Liver (tissue), 9 donors: ENCODE measurements around the gene ADCY2. TPM values are rescaled to one million over a fixed set of nuclear protein-coding genes. Genes with fewer than 3 reads are reported as not detected.

Source experiments
- DNase-seq: peaks from one replicate; pipeline ENCODE4 v3.0.0-alpha.2; 2017; ENCODE audit warnings: low spot score
- H3K27ac ChIP-seq, 2 donors: one replicate each; pipeline ENCODE4 v1.7.0; 2013; ENCODE audit warnings: inconsistent platforms in 2 of 2, low read length in 2 of 2, control low read depth in 1 of 2, low read depth in 1 of 2, mild to moderate bottlenecking in 1 of 2
- H3K27me3 ChIP-seq, 4 donors: one replicate each; pipeline versions ENCODE4 v1.6.1 to v1.7.0; 2013; ENCODE audit warnings: low read length in 3 of 4, inconsistent platforms in 1 of 4, mild to moderate bottlenecking in 1 of 4, moderate library complexity in 1 of 4; ENCODE audit not compliant: control insufficient read depth in 4 of 4, insufficient read depth in 4 of 4
- H3K36me3 ChIP-seq, 4 donors: one replicate each; pipeline versions ENCODE4 v1.6.1 to v1.7.0; 2013; ENCODE audit warnings: low read length in 3 of 4, mild to moderate bottlenecking in 3 of 4, low read depth in 1 of 4, moderate library complexity in 1 of 4; ENCODE audit not compliant: control insufficient read depth in 4 of 4, insufficient read depth in 3 of 4
- H3K4me1 ChIP-seq, 4 donors: one replicate each; pipeline versions ENCODE4 v1.6.1 to v1.7.0; 2013; ENCODE audit warnings: low read length in 3 of 4, mild to moderate bottlenecking in 3 of 4, moderate library complexity in 1 of 4; ENCODE audit not compliant: control insufficient read depth in 4 of 4, insufficient read depth in 4 of 4
- H3K4me3 ChIP-seq, 3 donors: one replicate each; pipeline versions ENCODE4 v1.6.1 to v1.7.0; 2013; ENCODE audit warnings: low read length in 3 of 3, control low read depth in 1 of 3, low read depth in 1 of 3, mild to moderate bottlenecking in 1 of 3
- H3K9ac ChIP-seq, 2 donors: one replicate each; pipeline ENCODE4 v1.7.0; 2013; ENCODE audit warnings: low read length in 2 of 2, mild to moderate bottlenecking in 2 of 2, moderate library complexity in 2 of 2, control low read depth in 1 of 2, low read depth in 1 of 2
- H3K9me3 ChIP-seq, 4 donors: one replicate each; pipeline versions ENCODE4 v1.6.1 to v1.7.0; 2013; ENCODE audit warnings: low read length in 3 of 4; ENCODE audit not compliant: control insufficient read depth in 4 of 4
- EGR1 ChIP-seq, 2 donors: IDR thresholded peaks; 2 replicates each; pipeline ENCODE4 v1.6.1; 2016 to 2018; ENCODE audit warnings: antibody characterized with exemption in 2 of 2, low read depth in 2 of 2
- FOXA1 ChIP-seq: IDR thresholded peaks from 2 replicates; pipeline ENCODE4 v1.6.1; 2016; ENCODE audit warnings: antibody characterized with exemption
- GABPA ChIP-seq, 2 donors: IDR thresholded peaks in 1 of 2; conservative IDR thresholded peaks in 1 of 2; 2 replicates each; pipeline ENCODE4 v1.6.1; 2016; ENCODE audit warnings: antibody characterized with exemption in 2 of 2, mild to moderate bottlenecking in 1 of 2, moderate library complexity in 1 of 2
- HNF4A ChIP-seq, 2 donors: conservative IDR thresholded peaks; 2 replicates each; pipeline ENCODE4 v1.6.1; 2016; ENCODE audit warnings: antibody characterized with exemption in 2 of 2, mild to moderate bottlenecking in 2 of 2
- HNF4G ChIP-seq: IDR thresholded peaks from 2 replicates; pipeline ENCODE4 v1.6.1; 2016; ENCODE audit warnings: antibody characterized with exemption
- NR2F2 ChIP-seq: IDR thresholded peaks from 2 replicates; pipeline ENCODE4 v1.6.1; 2016; ENCODE audit warnings: antibody characterized with exemption
- RAD21 ChIP-seq, 2 donors: IDR thresholded peaks; 2 replicates each; pipeline ENCODE4 v1.6.1; 2016; ENCODE audit warnings: antibody characterized with exemption in 2 of 2, mild to moderate bottlenecking in 2 of 2
- RXRA ChIP-seq, 2 donors: IDR thresholded peaks; 2 replicates each; pipeline ENCODE4 v1.6.1; 2017 to 2018; ENCODE audit warnings: antibody characterized with exemption in 2 of 2, mild to moderate bottlenecking in 1 of 2
- YY1 ChIP-seq: IDR thresholded peaks from 2 replicates; pipeline ENCODE4 v1.6.1; 2016; ENCODE audit warnings: antibody characterized with exemption, mild to moderate bottlenecking
- WGBS: extraction: QIAGEN DNeasy Blood & Tissue Kit; methylation state at CpG from one replicate; pipeline ENCODE4 v1.1.7; 2013; 5-methylcytosine and 5-hydroxymethylcytosine counted together
- polyA plus RNA-seq, 2 donors: library from polyadenylated mRNA; stranded (reverse) in 1 of 2; unstranded in 1 of 2; fragments of 200-250 nt in 1 of 2; fragments of >200 nt in 1 of 2; fragmentation: Nextera tagmentation in 1 of 2; extraction: Ambion mirVana in 1 of 2; gene quantifications; one replicate each; pipeline versions ENCODE4 v1.2.1 to v1.2.3, GENCODE V29; 2013 to 2015
- total RNA-seq, 2 donors: library from RNA; depleted of rRNA; stranded (reverse); fragments of >200 nt; gene quantifications; one replicate each; pipeline ENCODE4 v1.2.3, GENCODE V29; 2014
- TF ChIP-seq, protein P1 (sequence below): IDR thresholded peaks from 2 replicates; pipeline ENCODE4 v1.6.1; 2016; ENCODE audit warnings: antibody characterized with exemption
- TF ChIP-seq, protein P2 (sequence below): IDR thresholded peaks from 2 replicates; pipeline ENCODE4 v1.6.1; 2016; ENCODE audit warnings: antibody characterized with exemption
- TF ChIP-seq, protein P3 (sequence below): IDR thresholded peaks from 2 replicates; pipeline ENCODE4 v1.6.1; 2016; ENCODE audit warnings: antibody characterized with exemption
- donor health status: healthy.
- donor health status: healthy.
- donor health status: healthy.
- donor health status: healthy.
- donor health status: healthy.

The ADCY2 gene
- total and polyA plus RNA-seq, 4 donors = not detected

DNA sequence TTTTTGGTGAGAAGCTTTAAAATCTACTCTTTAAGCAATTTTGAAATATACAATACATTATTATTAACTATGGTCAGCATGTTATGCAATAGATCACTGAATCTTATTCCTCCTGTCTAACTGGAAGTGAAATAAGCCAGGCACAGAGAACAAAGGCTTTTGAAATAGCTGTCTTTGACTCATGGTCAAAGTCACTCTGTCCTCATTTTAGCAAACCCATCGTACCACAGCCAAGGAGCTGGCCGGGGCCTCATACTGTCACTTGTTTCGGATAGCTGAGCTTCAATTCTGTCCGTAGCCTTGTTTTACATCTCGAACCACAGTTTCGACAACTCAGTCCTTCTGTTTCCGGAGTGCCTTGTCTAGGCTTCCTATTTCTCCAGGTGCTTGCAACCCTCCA, 19.2 kb downstream of the ADCY2 start:
- Histone ChIP-seq H3K9ac (no peak overlapping the region), H3K4me3 (no peak overlapping the region), H3K9me3 (no peaks in the 10 kb centered on the region), H3K36me3 (no peaks in the 10 kb centered on the region), H3K27me3 (no peaks in the 10 kb centered on the region), H3K27ac (no peak overlapping the region), H3K4me1 (no peaks in the 10 kb centered on the region)
- TF ChIP-seq RAD21 (IDR thresholded peaks at IDR 0.05) = no peak
- TF ChIP-seq HNF4G = no peak
- TF ChIP-seq, protein P1, sequence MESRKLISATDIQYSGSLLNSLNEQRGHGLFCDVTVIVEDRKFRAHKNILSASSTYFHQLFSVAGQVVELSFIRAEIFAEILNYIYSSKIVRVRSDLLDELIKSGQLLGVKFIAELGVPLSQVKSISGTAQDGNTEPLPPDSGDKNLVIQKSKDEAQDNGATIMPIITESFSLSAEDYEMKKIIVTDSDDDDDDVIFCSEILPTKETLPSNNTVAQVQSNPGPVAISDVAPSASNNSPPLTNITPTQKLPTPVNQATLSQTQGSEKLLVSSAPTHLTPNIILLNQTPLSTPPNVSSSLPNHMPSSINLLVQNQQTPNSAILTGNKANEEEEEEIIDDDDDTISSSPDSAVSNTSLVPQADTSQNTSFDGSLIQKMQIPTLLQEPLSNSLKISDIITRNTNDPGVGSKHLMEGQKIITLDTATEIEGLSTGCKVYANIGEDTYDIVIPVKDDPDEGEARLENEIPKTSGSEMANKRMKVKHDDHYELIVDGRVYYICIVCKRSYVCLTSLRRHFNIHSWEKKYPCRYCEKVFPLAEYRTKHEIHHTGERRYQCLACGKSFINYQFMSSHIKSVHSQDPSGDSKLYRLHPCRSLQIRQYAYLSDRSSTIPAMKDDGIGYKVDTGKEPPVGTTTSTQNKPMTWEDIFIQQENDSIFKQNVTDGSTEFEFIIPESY = no peak
- no peak for TF ChIP-seq FOXA1
- no peak for TF ChIP-seq GABPA (IDR thresholded peaks at IDR 0.05 in 1 of 2, conservative IDR thresholded peaks at IDR 0.05 in 1 of 2)
- TF ChIP-seq, protein P2, sequence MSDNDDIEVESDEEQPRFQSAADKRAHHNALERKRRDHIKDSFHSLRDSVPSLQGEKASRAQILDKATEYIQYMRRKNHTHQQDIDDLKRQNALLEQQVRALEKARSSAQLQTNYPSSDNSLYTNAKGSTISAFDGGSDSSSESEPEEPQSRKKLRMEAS = no peak
- TF ChIP-seq NR2F2 = no peak
- no peak for DNase-seq
- 85% methylated on average over 7 of the region's 7 CpGs for WGBS

DNA sequence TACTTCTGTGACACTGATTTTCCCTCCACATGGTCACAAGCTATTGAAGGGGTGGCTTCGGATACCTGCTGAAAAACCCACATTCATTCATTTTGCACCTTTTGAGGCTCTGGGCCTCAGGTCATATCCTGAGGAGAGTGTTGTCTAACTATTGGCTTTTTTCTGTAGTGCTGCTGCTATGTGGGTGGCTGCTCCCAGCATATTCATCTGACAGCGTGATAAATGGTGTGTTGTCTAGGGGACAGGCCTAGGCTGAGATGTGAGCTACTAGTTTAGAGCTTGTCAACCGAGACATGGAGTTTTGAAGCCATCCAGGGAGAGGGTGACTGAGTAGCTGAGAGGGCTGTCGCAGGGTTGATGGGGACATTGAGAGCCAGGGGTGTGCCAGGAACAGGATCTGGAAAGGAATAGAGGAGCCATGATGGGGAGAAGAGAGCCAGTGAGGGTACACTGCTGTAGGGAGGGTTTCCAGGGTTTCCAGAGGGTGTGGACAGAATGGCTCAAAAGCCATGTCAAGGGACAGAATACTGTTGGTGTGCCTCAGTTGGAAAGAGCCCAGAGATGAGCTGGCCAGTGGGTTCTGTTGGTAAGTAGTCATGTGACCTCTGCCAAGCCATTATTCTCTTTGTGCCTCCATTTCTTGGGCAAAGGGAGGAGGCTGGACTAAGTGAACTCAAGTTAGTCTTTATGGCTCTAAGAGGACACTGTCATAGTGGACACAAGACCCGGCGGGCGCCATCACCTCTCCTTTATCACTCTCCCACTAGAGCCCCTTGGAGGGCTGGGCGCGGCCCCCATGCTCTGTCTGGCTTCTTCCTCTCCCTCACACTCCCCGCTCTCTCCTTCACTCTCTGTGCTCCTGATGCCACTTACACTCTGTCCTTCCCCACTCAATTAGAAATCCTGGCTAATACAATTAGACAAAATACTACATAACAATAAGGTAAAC, 19.9 kb downstream of the ADCY2 start:
- no peak overlapping the region for H3K4me3 ChIP-seq
- H3K9ac ChIP-seq = no peak overlapping the region
- DNase-seq = no peak
- no peak overlapping the region for H3K27ac ChIP-seq
- H3K4me1 ChIP-seq = no peaks in the 10 kb centered on the region
- TF ChIP-seq GABPA (IDR thresholded peaks at IDR 0.05 in 1 of 2, conservative IDR thresholded peaks at IDR 0.05 in 1 of 2) = no peak
- no peak for TF ChIP-seq HNF4A (conservative IDR thresholded peaks at IDR 0.05)
- no peak for TF ChIP-seq NR2F2
- TF ChIP-seq YY1 = no peak
- H3K36me3 ChIP-seq = no peaks in the 10 kb centered on the region
- no peaks in the 10 kb centered on the region for H3K27me3 ChIP-seq
- no peaks in the 10 kb centered on the region for H3K9me3 ChIP-seq
- WGBS = 86% methylated on average over 10 of the region's 10 CpGs

DNA sequence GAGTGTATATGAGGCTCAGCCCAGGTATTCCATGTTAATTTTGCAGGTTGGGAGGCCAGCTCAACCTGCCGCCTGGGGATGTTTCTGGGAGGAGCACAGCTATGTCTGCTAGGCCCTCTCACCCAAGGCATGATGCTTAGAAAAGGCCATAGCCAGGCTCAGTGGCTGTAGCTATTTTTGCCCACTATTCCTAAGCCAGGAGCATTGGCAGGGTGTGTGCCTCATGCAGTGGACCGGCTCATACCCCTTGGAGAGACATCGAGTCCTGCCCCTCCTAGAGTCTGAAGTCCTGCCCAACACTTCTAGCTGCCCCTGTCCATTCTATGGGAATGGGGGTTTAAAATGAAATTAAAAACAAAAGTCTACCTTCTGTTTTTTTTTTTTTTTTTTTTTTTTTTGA, 22.3 kb downstream of the ADCY2 start:
- Histone ChIP-seq H3K4me3 (no peak overlapping the region), H3K27me3 (peaks cover 0 to 5% (median 0%) of the 10 kb centered on the region in 4 donors), H3K9me3 (no peaks in the 10 kb centered on the region), H3K9ac (no peak overlapping the region), H3K27ac (no peak overlapping the region), H3K4me1 (no peaks in the 10 kb centered on the region), H3K36me3 (no peaks in the 10 kb centered on the region)
- DNase-seq = no peak
- no peak for TF ChIP-seq RAD21 (IDR thresholded peaks at IDR 0.05)
- 92% methylated on average over 3 of the region's 3 CpGs for WGBS

DNA sequence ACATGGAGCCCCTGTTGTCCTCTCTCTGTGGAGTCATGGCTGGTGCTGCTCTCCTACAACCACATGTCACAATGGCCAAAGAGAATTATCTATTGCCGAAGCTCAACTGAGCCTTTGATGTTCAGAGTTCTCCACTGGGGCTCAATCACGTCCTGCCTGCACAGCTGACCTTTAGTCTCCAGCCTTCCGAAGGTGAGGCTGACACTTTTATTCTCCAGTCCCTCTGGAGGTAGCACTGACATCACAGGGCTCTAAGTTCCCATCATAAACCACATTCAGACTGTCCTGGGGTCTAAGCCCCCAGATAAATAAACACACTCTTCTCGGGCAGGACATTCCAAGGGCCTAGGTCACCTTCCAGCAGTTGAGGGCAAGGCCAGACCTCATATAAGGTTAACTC, 23.4 kb downstream of the ADCY2 start:
- 19% methylated on average over 4 of the region's 4 CpGs for WGBS
- H3K4me1 ChIP-seq = no peaks in the 10 kb centered on the region
- TF ChIP-seq YY1 (no peak), HNF4G (no peak), RAD21 (IDR thresholded peaks at IDR 0.05) (no peak), GABPA (IDR thresholded peaks at IDR 0.05 in 1 of 2, conservative IDR thresholded peaks at IDR 0.05 in 1 of 2) (no peak), NR2F2 (no peak), HNF4A (conservative IDR thresholded peaks at IDR 0.05) (no peak), FOXA1 (no peak), RXRA (IDR thresholded peaks at IDR 0.05) (no peak), EGR1 (IDR thresholded peaks at IDR 0.05; ENCODE audit: low read depth in 2 of 2) (no peak)
- TF ChIP-seq, protein P3, sequence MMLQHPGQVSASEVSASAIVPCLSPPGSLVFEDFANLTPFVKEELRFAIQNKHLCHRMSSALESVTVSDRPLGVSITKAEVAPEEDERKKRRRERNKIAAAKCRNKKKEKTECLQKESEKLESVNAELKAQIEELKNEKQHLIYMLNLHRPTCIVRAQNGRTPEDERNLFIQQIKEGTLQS = no peak
- TF ChIP-seq, protein P2 = no peak
- TF ChIP-seq, protein P1 = no peak

More for the DNA sequence above, 23.4 kb downstream of the ADCY2 start:
- peaks cover 0 to 5% (median 0%) of the 10 kb centered on the region in 4 donors for H3K27me3 ChIP-seq
- DNase-seq = no peak
- no peaks in the 10 kb centered on the region for H3K9me3 ChIP-seq
- H3K36me3 ChIP-seq = no peaks in the 10 kb centered on the region
- no peak overlapping the region for H3K9ac ChIP-seq
- H3K4me3 ChIP-seq = no peak overlapping the region
- no peak overlapping the region for H3K27ac ChIP-seq
